ENCODE results near the gene LRRC66. TPM values are rescaled to one million over a fixed set of nuclear protein-coding genes. Genes with fewer than 3 reads are reported as not detected.

The LRRC66 gene
- total and polyA plus RNA-seq, 3 experiments from 2014 or later = 0.07 to 0.09 TPM; not detected in 1

DNA sequence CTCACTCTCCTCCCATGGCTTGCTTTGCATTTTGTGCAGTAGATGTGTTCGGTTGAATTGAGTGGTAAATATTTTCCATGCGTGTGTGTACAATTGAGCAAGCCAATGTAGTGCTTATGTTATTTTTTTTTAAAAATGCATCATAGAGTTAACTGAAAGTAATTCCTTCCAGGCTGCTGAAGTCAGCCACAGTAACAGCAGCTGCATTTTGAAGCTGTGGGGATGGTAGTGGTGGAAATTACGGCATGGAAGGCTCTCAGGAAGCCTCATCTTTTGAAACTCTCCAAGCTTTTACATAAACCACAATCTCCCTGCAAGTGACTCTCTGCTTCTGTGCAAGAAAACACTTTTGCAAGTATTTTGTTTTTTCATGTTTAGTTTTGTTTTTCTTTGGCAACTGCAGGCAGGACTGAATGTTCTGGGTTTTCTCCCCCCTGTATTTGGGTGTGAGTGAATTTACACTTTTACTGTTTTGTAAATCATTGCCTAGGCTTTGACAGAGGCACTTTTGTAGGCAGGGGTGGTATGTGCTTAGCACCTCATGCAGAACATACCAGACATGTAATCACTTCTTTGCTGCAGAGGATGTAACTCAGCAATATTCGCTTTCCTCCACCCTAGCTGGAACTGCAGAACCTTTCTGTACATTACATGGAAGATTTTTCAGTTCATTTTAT, 56.2 kb downstream of the LRRC66 start:
- peaks cover 3% of the 10 kb centered on the region in 2 donors for H3K27me3 Mint-ChIP-seq
- no peaks in the 10 kb centered on the region for H3K4me1 Mint-ChIP-seq
- no peak overlapping the region for H3K4me3 ChIP-seq (ENCODE audit: low read length)
- H3K36me3 Mint-ChIP-seq = no peaks in the 10 kb centered on the region
- no peak for DNase-seq
- H3K4me1 ChIP-seq (ENCODE audit: insufficient read depth, low read length) = no peaks in the 10 kb centered on the region
- H3K36me3 ChIP-seq (ENCODE audit: insufficient read depth, low read length) = no peaks in the 10 kb centered on the region
- no peak overlapping the region for H3K27ac ChIP-seq (ENCODE audit: low read depth, low read length)
- no peak overlapping the region for H3K4me3 Mint-ChIP-seq
- POLR2A ChIA-PET = no interaction called here
- peaks cover 0 to 10% (median 1%) of the 10 kb centered on the region in 5 donors for H3K9me3 Mint-ChIP-seq
- H3K9me3 ChIP-seq (ENCODE audit: low read length) = no peaks in the 10 kb centered on the region
- H3K27ac Mint-ChIP-seq = no peak overlapping the region
- CTCF ChIA-PET = no interaction called here
- H3K27me3 ChIP-seq (ENCODE audit: insufficient read depth, low read length, poor library complexity, severe bottlenecking) = no peaks in the 10 kb centered on the region

DNA sequence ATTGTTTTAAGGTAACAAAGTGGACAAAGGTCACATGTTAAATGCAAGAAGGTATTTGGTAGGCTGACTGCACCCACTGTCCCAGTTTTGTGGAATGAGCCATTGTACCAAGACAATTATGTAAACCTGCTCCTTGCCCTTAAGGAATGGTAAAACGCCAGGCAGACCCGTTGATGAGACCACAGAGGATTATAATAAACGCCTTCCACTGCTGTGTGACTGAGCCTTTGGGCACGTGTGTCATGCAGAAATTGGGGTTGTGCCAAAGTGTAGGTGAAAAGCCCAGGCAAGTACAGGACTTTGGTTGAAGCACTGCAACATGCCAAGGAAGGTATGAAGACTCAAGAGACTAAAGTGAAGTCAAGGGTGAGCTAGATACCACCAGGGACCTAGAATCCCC, 59.7 kb downstream of the LRRC66 start:
- no peaks in the 10 kb centered on the region for H3K4me1 Mint-ChIP-seq
- Histone ChIP-seq H3K4me1 (ENCODE audit: insufficient read depth, low read length) (no peaks in the 10 kb centered on the region), H3K4me3 (ENCODE audit: low read length) (no peak overlapping the region), H3K27ac (ENCODE audit: low read depth, low read length) (no peak overlapping the region), H3K9me3 (ENCODE audit: low read length) (no peaks in the 10 kb centered on the region), H3K27me3 (ENCODE audit: insufficient read depth, low read length, poor library complexity, severe bottlenecking) (no peaks in the 10 kb centered on the region), H3K36me3 (ENCODE audit: insufficient read depth, low read length) (no peaks in the 10 kb centered on the region)
- H3K4me3 Mint-ChIP-seq = no peak overlapping the region
- DNase-seq = no peak
- CTCF ChIA-PET = no interaction called here
- H3K36me3 Mint-ChIP-seq = no peaks in the 10 kb centered on the region
- peaks cover 0 to 4% (median 0%) of the 10 kb centered on the region in 5 donors for H3K9me3 Mint-ChIP-seq
- H3K27ac Mint-ChIP-seq = no peak overlapping the region
- POLR2A ChIA-PET = no interaction called here
- H3K27me3 Mint-ChIP-seq = peaks cover 4 to 9% of the 10 kb centered on the region in 2 donors

DNA sequence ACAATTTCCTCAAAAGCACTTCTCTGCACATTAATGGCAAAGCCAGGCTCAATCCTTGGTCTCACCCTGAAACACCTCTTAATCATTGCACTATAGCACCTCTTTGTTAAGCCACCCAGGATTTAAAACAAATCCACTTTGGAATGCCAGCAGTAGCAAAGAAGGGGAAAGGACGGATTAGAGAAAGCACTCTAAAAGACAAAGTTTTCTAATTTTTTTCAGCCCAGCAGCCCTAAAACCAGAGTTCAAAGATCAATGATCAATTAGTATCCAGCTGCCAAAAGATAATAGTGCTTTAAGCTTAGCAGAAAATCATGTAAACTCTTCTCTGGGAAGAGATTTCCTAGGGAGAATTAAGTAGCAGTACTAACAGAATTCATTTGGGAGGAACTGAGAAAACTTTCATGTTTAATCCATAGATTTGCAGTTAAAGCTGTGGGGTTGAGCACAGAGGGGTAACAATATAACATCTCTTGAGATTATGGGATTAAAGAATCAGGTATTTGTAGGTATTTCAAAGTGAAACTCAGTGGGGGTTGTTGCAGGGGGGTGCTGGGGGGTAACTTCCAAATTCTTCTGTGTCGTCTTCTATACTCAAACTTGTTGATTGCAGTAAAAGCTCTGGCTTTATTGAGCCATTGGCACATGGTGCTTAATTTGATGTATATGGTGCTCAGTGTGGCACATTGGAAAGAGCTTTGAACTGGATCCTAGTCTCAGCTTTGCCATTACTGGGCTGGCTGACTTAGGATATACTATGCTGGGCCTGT, 61.8 kb downstream of the LRRC66 start:
- no peaks in the 10 kb centered on the region for H3K27me3 ChIP-seq (ENCODE audit: insufficient read depth, low read length, poor library complexity, severe bottlenecking)
- DNase-seq = no peak
- POLR2A ChIA-PET = no interaction called here
- H3K4me1 ChIP-seq (ENCODE audit: insufficient read depth, low read length) = no peaks in the 10 kb centered on the region
- peaks cover 0 to 4% (median 0%) of the 10 kb centered on the region in 5 donors for H3K9me3 Mint-ChIP-seq
- H3K4me1 Mint-ChIP-seq = no peaks in the 10 kb centered on the region
- H3K27ac Mint-ChIP-seq = no peak overlapping the region
- H3K4me3 Mint-ChIP-seq = no peak overlapping the region
- peaks cover 5 to 19% of the 10 kb centered on the region in 2 donors for H3K27me3 Mint-ChIP-seq
- CTCF ChIA-PET = no interaction called here
- no peaks in the 10 kb centered on the region for H3K36me3 Mint-ChIP-seq
- no peak overlapping the region for H3K27ac ChIP-seq (ENCODE audit: low read depth, low read length)
- H3K9me3 ChIP-seq (ENCODE audit: low read length) = no peaks in the 10 kb centered on the region
- no peaks in the 10 kb centered on the region for H3K36me3 ChIP-seq (ENCODE audit: insufficient read depth, low read length)
- H3K4me3 ChIP-seq (ENCODE audit: low read length) = no peak overlapping the region

Other genes with a start within 250 kb of the LRRC66 start
- gene DCUN1D4, start 177.2 kb downstream of the LRRC66 start, total RNA-seq = 10 to 100 TPM; 24.6 to 27.0 TPM
- 10.3 TPM for gene DCUN1D4, start 177.2 kb downstream of the LRRC66 start, polyA plus RNA-seq
- 10 to 100 TPM; 15.3 to 16.9 TPM for gene SGCB, start 17.9 kb upstream of the LRRC66 start, total RNA-seq
- gene SGCB, start 17.9 kb upstream of the LRRC66 start, polyA plus RNA-seq = 4.9 TPM
- under 1 TPM; 0.31 to 0.35 TPM for gene SPATA18, start 30.9 kb upstream of the LRRC66 start, total RNA-seq
- gene SPATA18, start 30.9 kb upstream of the LRRC66 start, polyA plus RNA-seq = not detected

Data from CD8-positive, alpha-beta memory T cell (primary cell).